ENCODE data around the gene ADARB1. TPM values are rescaled to one million over a fixed set of nuclear protein-coding genes. Genes with fewer than 3 reads are reported as not detected.

ADARB1 gene
- total and polyA plus RNA-seq, 2 of the 8 experiments (the other 6 are each of a cell fraction or from before 2014, with no cell fraction given) = 4.7 to 14.9 TPM

DNA sequence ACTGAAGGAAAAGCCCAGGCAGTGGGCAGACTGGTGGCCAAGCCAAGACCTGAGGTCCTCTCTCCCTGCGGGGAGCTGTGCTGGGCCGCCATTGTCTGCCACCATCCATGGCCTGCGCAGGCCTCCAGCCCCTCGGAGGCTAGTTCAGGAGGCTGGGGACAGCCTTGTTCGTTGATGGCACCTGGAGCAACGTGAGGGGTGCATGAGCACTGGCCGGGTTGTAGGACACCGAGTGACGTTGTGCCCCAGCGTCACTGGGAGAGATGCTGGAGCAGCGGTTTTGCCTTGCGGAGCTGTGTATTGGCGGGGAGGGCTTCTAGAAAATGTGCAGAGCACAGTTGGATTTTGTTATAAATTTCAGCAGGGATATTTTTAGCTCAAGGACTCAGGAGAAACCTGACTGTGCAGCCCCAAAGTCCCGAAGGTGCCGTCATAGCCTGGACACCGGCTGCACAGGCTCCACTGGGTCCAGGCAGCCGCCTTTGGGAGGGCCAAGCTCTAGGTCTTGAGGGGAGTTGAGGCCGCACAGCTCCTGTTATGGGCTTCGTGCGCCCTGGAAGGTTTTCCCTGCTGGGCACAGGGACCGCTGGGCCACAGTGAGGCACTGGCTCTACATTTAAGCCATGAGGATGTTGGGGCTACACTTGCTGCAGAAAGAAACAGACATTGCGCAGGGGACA lies 48.2 kb upstream of the ADARB1 start (continued):
- TF ChIP-seq EP300 (IDR thresholded peaks at IDR 0.05; ENCODE audit: borderline replicate concordance in 1 of 2, low read depth in 2 of 2, low read length in 2 of 2) (no peak), PHF8 (conservative IDR thresholded peaks at IDR 0.05; ENCODE audit: low read depth, low read length) (no peak), TBP (IDR thresholded peaks at IDR 0.05; ENCODE audit: low read depth, low read length) (no peak), ZNF274 (IDR thresholded peaks at IDR 0.05; ENCODE audit: borderline replicate concordance, extremely low read depth, low read length) (no peak), CBX8 (IDR thresholded peaks at IDR 0.05; ENCODE audit: borderline replicate concordance, low read depth, low read length) (no peak), KDM1A (IDR thresholded peaks at IDR 0.05; ENCODE audit: borderline replicate concordance, low read length) (no peak)

Measured in H1 (cell line).